HepG2 (cell line): ENCODE results near the gene FAM83C. TPM values are rescaled to one million over a fixed set of nuclear protein-coding genes. Genes with fewer than 3 reads are reported as not detected.

Source experiments
- AGO1 ChIP-seq: fragments of 200-400 bp; formaldehyde crosslinking; IDR thresholded peaks from 2 replicates; pipeline ENCODE4 v1.6.1; 2017; ENCODE audit warnings: mild to moderate bottlenecking, low read depth, low read length, moderate library complexity; ENCODE audit not compliant: poor library complexity, severe bottlenecking
- ELK4 ChIP-seq: sonication (generic); formaldehyde crosslinking; IDR thresholded peaks from 2 replicates; pipeline ENCODE4 v1.9.0; 2021; ENCODE audit warnings: missing genetic modification reagents, borderline replicate concordance
- KIAA2018 ChIP-seq: sonication (generic); formaldehyde crosslinking; IDR thresholded peaks from 2 replicates; pipeline ENCODE4 v1.5.0; 2020; ENCODE audit warnings: mild to moderate bottlenecking, missing genetic modification reagents, borderline replicate concordance
- MLXIP ChIP-seq: sonication (generic); formaldehyde crosslinking; IDR thresholded peaks from 2 replicates; pipeline ENCODE4 v1.9.0; 2021; ENCODE audit warnings: missing genetic modification reagents, borderline replicate concordance
- NFYB ChIP-seq: sonication (generic); formaldehyde crosslinking; IDR thresholded peaks from 2 replicates; pipeline ENCODE4 v1.4.0; 2020; ENCODE audit warnings: missing genetic modification reagents
- TCF7L2 ChIP-seq: IDR thresholded peaks from 2 replicates; pipeline ENCODE4 v1.6.1; 2011; ENCODE audit warnings: mild to moderate bottlenecking, low read depth, low read length, moderate library complexity
- THAP7 ChIP-seq: sonication (generic); formaldehyde crosslinking; IDR thresholded peaks from 2 replicates; pipeline ENCODE4 v1.8.1; 2023; ENCODE audit warnings: mild to moderate bottlenecking, missing genetic modification reagents
- TSC22D2 ChIP-seq: sonication (generic); formaldehyde crosslinking; IDR thresholded peaks from 2 replicates; pipeline ENCODE4 v1.5.1; 2020; ENCODE audit warnings: missing genetic modification reagents, mild to moderate bottlenecking, borderline replicate concordance
- ZBTB14 ChIP-seq: sonication (generic); formaldehyde crosslinking; IDR thresholded peaks from 2 replicates; pipeline ENCODE4 v1.4.0; 2020; ENCODE audit warnings: missing genetic modification reagents
- ZNF292 ChIP-seq: sonication (generic); formaldehyde crosslinking; IDR thresholded peaks from 2 replicates; pipeline ENCODE4 v1.8.1; 2022; ENCODE audit warnings: mild to moderate bottlenecking, low read depth, missing genetic modification reagents, borderline replicate concordance
- ZNF441 ChIP-seq: sonication (generic); formaldehyde crosslinking; IDR thresholded peaks from 2 replicates; pipeline ENCODE4 v1.7.0; 2021; ENCODE audit warnings: missing genetic modification reagents, borderline replicate concordance
- polyA plus RNA-seq, 8 experiments: library from polyadenylated mRNA; depleted of rRNA in 3 of 8; stranded (reverse) in 7 of 8; unstranded in 1 of 8; fragments of >200 nt; fragmentation: Illumina TruSeq in 4 of 8; extraction: Trizol in 4 of 8; gene quantifications; 2 replicates each; pipeline versions ENCODE4 v1.2.1 to v1.2.3, GENCODE V29; 2011 to 2016; ENCODE audit warnings: low read depth in 4 of 8, missing spikeins in 1 of 8, mixed read lengths in 1 of 8; ENCODE audit not compliant: insufficient read depth in 1 of 8
- total RNA-seq, 5 experiments: library from RNA; depleted of rRNA; stranded (reverse); fragments of >200 nt; fragmentation: Illumina TruSeq; extraction: Trizol; gene quantifications; 2 replicates each; pipeline ENCODE4 v1.2.3, GENCODE V29; 2016; ENCODE audit warnings: low read depth in 1 of 5

Gene FAM83C
- total and polyA plus RNA-seq, 2 of the 13 experiments (the other 11 are each of a cell fraction or from before 2014, with no cell fraction given): 0.04 TPM; not detected in 1

GRCh38 chr20:35287509-35288324 is 4.5 kb downstream of the FAM83C start (continued):
- TF ChIP-seq TSC22D2 (CRISPR knock-in tag): no peak
- TF ChIP-seq KIAA2018 (CRISPR knock-in tag): no peak
- no peak for TF ChIP-seq THAP7 (CRISPR knock-in tag)
- peak; percentile 26 for TF ChIP-seq AGO1
- TF ChIP-seq ELK4 (CRISPR knock-in tag): no peak
- TF ChIP-seq NFYB (CRISPR knock-in tag): no peak
- TF ChIP-seq ZBTB14 (CRISPR knock-in tag): no peak
- peak; percentile 92 for TF ChIP-seq ZNF292
- no peak for TF ChIP-seq MLXIP (CRISPR knock-in tag)
- no peak for TF ChIP-seq ZNF441
- TF ChIP-seq TCF7L2: no peak
